ENCODE results near the gene CCDC91.

GRCh38 chr12:28222081-28222700 is 31.9 kb downstream of the CCDC91 start:
- TF ChIP-seq POLR2A (IDR thresholded peaks at IDR 0.05; ENCODE audit: low read depth, low read length): no peak
- no peak for TF ChIP-seq POLR2AphosphoS5 (IDR thresholded peaks at IDR 0.05; ENCODE audit: low read depth, low read length)
- TF ChIP-seq POU2F2 (IDR thresholded peaks at IDR 0.05; ENCODE audit: low read depth, low read length): no peak
- no peak for TF ChIP-seq TAF1 (IDR thresholded peaks at IDR 0.05; ENCODE audit: low read depth, low read length)
- no peak for TF ChIP-seq SPI1 (IDR thresholded peaks at IDR 0.05; ENCODE audit: low read depth, low read length)
